NCI-H2227 (cell line): ENCODE results near the gene EXOSC7.

Source experiments
- DNase-seq: peaks from one replicate; lab custom pipeline; 2025; ENCODE audit not compliant: unreplicated experiment; lab: John Stamatoyannopoulos, UW

The EXOSC7 gene

DNA sequence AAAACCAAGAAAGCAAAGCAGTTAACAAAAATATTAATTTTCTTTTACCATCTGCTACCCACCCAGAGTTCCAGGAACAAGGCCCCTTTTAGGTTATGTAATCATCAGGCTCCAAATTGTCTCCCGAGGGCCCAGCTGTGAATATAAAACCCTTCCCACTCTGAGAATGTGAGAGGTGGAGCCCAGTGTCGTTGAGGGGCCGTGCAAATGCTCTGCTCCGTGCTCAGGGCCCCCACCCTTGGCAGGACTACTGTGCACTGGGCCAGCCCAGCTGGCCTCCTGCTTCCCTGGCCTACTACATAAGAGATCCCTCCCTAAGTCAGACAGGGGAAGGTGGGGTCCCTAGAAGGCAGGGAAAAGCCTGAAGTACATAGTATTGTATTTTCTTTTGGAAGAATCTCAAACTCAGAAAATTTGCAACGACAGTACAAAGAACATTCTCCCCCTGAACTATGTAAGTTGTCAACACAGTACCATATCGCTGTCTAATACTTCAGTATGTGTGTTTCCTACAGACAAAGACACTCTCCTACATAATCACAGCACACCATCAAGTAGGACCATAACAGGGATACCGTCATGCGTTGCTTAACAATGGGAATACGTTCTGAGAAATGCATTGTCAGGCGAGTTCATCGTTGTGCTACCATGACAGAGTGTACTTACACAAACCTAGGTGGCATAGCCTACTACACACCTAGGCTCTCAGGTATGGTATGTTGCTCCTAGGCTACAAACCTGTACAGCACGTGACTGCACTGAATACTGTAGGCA lies 45.7 kb downstream of the EXOSC7 start:
- no peak for DNase-seq

DNA sequence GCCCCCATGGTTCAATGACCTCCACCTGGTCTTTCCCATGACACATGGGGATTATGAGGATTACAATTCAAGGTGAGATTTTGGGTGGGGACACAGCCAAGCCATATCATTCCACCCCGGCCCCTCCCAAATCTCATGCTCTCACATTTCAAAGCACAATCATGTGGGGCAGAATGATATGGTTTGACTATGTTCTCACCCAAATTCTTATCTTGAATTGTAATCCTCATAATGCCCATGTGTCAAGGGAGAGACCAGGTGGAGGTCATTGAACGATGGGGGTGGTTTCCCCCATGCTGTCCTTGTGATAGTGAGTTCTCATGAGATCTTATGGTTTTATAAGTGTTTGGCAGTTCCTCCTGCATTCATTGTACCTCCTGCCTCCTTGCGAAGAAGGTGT lies 47.6 kb downstream of the EXOSC7 start:
- DNase-seq = no peak

DNA sequence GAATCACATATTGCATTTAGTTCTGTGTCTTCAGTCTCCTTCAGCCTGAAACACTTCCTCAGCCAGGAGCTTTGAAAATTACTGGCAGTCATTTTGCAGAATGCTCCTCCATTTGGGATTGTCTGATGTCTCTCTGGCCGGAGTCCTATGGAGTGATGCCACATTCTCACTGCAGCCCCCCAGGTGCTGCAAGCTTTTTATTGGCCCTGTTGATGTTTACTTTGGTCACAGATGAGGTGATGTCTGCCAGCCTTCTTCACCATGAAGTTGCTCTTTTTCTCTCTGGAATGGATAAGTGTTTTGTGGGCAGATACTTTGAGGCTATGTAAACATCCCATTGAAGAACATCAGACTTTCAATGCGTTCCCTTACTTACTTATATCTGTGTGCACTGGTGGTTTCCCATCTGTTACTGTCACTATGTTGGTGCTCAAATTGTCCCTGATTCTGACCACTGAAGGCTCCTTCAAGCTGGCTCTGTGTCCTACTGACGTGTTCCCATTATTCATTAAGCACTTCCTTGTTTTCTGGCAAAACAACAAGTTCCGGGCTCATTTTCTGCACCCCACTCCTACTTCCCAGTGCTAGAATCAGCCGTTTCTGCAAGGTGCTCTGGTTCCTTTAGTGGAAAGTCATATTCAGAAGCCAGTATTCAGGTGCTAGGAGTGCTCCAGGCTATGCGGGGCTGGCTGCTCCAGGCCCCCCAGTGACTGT lies 48.7 kb downstream of the EXOSC7 start:
- no peak for DNase-seq

DNA sequence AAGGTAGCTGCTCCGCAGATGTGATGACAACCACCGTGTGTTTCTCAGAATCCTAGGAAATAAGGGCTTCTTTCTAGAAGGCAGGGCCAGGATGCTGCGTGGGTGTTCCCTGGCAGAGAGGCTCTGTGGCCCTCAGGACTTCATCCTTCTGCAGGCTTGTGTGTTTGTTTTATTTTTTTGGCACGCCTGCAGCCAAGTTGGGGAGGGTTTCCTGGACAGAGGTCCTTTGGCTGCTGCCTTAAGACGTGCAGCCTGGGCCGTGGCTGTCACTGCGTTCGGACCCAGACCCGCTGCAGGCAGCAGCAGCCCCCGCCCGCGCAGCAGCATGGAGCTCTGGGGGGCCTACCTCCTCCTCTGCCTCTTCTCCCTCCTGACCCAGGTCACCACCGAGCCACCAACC lies 50.0 kb downstream of the EXOSC7 start, which contains the start of gene CLEC3B:
Gene CLEC3B, plus strand, starts transcription at position 266 of the 400 bp plus-strand sequence. Its CDS starts 60 bp downstream, at position 326.
- no peak for DNase-seq

DNA sequence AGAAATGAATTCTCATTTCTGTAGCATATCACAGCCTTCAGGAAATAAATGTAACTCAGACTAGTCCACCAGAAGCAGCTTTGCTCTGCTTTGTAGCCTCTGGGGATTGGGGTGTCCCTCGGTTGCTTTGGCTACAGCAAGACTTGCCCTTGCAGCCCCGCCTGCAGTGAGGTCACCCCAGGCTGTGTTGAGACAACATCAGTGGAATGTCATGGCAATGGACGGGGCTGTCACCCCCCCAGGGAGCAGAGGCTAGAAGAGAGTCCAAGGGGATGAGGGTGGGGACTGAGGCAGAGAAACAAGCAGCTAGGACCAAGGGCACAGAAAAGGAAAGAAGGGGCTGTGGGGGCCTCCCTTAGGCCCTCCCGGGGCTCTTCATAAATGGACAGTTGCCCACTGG lies 50.9 kb downstream of the EXOSC7 start:
- DNase-seq = no peak

DNA sequence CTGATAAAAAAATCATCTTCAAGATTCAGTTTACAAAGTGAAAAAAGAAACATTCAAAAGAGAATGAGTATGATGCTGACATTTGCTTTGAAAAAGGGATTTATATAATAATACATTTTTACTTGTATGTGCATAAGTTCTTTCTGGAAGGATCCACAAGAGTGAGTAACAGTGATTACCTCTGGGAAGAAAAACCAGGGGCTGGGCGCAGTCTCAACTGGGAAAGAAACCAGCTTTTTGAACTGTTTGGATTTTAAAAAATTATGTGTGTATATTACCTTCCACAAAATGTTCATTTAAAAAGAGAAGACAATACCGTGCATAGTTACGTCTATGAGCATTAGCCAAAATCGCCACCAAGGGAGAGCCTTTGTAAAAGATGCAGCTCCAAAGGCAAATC lies 51.4 kb downstream of the EXOSC7 start:
- DNase-seq = no peak

DNA sequence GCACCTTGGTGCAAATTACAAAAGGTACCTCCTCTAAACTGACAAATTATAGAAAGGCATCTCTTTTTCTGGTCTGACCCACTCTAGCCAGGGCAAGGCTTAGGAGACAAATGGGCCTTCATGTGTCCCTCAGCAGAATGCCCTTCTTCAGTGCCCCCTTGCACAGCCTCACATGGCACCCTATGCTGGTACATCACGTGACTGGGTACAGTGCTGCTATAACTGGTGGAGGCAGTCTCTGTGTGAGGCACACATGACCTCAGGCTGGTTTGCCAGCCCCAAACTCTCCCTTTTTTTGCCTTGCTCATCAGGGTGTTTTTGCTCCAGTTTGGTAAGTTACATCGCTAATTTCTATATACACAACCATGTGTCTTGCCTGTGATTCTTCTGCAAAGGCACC lies 53.2 kb downstream of the EXOSC7 start:
- no peak for DNase-seq

DNA sequence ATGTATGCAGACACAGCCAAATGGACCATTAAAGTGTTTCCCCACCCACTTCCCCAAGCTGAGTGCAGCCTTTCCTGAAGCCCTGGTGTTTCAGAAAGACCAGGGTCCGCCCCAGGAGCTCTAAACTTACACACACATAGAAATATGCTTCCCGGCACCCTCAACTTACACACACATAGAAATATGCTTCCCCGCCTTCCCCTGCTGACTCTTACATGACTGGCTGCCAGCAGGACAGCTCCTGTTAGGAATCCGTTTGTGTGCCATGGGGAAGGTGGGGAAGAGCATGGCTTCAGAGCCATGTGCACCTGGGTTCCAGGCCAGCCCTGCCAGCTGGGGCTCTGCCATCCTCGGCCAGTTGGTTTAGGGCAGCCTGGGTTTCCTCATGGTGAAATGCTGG lies 53.6 kb downstream of the EXOSC7 start:
- no peak for DNase-seq

DNA sequence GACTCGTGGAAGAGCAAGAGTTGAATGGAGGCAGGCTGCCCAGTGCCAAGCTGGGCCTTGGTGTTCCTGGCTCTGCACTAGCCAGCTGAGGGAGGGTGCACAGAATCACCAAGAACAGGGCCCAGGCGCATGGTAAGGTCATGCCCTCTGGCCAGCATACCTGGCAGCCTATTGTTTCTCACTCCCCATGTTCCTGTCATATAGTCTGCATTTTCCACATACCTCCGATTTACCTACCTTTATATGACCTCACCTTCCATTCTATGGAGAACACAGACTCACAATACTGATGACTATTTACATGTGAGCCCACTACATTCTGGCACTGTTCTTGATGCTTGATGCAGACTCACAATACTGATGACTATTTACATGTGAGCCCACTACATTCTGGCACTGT lies 55.5 kb downstream of the EXOSC7 start:
- DNase-seq = no peak

DNA sequence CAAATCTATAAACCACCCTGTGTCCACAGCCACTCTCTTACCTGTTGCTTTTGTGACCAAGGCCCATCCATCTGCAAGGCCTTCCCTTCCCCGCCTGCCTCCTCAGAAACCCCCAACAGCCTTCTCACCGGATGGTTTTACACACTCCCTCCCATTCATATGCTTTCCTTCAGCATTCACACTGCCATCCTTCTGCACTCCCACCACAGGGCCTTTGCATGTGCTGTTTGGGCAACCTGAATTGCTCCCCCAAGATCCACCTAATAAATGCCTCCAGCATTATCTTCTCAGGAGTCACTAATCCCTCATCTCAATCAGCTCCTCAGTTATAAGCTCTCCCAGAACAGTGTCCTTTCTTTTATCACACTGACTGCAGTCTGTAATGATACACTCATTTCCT lies 56.1 kb downstream of the EXOSC7 start:
- no peak for DNase-seq

DNA sequence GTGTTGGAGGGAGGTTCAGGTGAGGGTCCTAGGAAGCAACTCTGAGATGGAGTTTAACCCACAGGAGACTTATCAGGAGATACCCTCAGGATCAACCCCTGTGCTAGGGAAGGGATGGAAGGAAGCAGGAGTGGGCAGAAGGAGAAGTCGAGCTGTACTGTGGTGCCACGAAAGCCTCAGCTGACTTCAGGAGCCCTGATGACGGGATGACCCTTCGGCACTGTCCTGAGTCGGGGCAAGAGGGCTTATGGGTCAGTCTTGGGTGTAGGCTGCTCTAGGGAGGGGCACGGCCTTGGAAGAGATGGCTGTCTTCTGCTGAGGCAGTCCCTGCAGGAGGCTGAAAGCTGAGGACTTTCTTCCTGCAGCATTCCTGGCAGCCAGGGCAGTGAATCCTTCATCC lies 57.7 kb downstream of the EXOSC7 start:
- DNase-seq = no peak

DNA sequence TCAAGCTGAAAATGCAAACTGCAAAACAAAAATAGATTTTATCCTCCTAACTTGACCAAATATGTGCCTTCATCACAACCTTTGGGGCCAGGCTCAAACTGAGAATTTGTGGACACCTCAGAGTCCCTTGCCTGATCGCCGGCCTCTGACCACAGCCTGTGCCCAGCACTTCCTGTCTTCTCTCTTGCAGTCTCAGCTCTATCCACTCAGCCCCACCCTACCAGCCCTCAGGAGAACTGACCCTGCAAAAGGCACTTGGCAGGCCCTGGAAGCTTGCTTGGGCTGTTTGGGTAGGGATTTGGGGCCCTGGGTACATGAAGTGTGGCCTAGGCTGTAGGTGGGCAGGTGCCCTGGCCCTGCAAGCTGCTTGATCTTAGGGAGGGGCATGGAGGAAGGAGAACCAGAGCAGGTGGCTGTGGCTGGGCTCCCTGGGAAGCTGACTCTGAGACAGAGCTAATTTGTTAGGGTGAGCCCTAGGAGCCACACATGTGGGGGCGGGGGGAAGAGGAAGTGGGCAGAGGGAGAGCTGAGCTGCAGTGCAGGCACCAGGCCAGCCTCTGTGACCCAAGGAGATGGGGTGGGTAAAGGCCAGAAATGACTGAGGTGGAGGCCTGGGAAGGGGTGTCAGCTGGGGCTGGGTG lies 58.7 kb downstream of the EXOSC7 start:
- DNase-seq = no peak

DNA sequence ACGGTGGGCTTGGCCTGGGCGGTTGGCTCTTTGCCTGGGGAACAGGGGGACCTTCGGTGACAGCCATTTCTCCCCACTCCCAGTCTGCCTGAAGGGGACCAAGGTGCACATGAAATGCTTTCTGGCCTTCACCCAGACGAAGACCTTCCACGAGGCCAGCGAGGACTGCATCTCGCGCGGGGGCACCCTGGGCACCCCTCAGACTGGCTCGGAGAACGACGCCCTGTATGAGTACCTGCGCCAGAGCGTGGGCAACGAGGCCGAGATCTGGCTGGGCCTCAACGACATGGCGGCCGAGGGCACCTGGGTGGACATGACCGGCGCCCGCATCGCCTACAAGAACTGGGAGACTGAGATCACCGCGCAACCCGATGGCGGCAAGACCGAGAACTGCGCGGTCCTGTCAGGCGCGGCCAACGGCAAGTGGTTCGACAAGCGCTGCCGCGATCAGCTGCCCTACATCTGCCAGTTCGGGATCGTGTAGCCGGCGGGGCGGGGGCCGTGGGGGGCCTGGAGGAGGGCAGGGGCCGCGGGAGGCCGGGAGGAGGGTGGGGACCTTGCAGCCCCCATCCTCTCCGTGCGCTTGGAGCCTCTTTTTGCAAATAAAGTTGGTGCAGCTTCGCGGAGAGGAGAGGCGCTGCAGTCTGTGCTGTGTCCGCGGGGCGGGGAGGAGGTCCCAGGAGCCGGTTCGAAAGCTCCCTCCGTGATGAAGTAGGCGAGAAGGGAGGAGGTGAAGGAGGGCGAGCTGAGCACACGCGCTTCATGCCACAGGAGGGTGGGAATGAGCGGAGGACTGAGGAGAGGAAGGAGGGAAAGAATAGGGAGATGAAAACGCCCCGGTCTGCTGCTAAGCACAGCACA lies 59.6 kb downstream of the EXOSC7 start:
- DNase-seq = peak; percentile 9

DNA sequence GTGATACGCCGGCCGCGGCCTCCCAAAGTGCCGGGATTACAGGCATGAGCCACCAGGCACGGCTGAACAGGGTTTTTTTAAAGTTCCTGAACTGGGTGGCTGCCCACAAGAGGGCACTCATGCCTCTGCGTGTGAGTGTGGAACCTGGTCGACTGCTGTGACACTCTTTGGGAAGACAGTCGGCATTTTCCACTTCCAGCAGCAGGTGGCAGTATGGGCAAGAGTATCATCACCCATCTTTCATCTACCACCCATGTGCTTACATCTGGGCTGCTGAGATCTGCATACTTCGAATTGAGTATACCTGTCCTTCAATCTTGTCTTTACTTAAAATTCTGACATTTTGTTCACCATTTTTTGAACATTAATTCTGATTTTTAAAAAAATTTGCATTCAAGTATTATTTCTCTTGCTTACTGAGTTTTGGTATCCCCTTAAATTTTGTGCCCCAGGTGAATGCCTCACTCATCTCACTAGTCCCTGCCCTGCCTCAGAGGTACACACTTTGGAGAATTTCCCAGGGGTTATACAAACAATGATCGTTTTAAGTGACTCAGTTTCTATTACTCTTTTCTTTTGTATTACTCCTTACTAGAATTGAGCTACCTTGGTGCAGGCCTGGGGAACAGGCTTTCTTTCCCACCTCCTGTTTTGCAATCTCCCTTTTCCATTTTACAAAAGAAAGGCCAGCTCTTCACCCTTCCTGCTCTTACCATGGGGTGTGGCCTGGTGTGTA lies 61.8 kb downstream of the EXOSC7 start:
- peak; percentile 91 for DNase-seq

DNA sequence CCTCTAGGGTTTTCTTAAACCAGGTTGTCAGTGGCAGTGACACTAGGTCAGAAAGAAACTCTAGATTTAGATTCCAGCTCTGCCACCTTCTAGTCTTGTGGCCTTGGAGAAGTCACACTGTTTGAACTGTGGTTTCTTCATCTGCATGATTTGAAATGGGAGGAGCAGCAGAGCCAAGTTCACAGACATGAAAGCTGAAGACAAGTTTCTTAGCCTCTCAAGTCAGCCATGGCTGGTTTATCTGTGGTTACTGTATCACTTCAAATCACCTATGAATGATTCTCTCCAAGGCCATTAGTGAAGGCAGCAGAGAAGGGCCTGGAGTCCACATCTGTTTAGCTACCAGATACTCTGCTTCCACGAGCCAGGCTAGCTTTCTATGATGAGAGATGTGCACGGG lies 65.6 kb downstream of the EXOSC7 start:
- DNase-seq = no peak

DNA sequence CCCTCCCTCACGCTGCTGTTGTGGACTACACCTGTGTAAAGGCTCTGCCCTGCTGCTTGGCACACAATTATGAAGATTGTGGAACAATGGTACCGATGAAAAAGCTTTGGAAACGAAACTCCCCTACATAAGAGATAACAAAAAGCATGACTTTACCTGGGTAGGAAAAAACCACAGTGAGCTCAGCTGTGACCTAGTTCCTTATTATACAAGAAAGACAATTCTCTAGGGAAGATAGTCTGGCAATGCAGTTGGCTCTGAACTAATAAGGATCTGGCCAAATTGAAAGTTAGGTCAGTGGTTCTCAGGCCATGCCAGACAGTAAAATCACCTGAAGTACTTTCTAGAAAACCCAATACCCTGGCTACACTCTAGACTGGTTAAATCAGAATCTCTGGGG lies 66.1 kb downstream of the EXOSC7 start:
- no peak for DNase-seq

DNA sequence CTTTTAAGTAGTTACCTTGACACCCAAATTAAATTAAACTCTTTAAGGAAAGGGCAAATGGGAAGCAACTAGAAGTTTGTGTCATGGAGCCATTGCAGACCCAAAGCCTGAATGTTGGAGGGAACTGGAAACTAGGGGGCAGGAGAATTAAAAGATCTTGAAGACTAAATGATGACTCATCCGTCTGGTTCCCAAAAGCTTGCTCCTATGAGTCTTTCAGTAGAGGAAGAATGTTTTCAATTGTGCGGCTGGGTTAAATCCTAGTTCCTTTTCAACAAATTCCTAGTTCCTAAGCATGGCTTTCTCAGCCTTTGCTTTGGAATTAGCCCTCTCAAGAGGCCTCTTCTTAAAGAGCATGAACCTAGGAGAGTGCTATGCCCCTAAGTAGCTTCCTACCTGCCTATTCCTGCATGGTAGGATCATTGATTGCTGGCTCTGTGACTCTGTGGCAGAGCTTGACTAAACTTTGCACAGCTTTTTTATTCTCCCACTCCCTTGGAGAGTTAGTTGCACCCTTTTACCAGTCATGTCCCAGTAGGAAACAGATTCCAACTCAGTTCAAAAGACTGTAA lies 67.8 kb downstream of the EXOSC7 start:
- no peak for DNase-seq

DNA sequence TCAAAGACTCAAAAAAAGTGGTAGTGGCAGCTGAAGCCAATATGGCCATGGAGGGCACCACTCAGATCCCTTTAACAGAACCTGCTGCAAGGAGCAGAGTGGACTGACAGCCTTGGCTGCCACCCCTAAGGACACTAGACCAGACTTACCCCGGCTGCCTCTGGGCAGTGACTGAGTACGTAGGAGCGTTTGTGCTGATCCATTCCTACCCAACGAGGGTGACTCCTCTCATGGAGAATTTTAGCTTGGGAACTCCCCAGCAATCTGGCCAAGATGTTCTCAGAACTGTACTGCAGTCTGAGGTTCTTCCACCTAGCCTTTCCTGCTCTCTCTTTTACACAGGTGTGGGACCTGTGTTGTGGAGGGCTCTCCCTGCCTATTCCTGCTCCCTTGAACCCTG lies 72.2 kb downstream of the EXOSC7 start:
- DNase-seq = no peak

DNA sequence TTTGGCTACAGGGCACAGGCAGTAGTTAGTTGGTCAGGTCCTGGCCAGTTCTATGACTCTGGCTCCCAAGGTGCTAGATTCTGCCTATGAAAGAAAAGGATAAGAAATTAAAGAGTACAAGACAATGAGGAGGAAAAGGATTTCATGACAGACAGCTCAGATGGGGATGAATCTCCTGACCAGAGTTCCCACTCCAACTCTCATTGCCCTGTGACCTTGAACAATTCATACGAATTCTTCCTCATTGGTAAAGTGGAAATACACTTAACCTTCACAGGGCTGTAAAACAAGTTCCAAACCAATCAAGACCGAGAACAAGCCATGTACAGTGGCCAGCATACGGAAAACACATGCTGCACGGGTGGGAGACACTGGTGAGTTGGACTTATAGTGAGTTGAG lies 73.8 kb downstream of the EXOSC7 start:
- DNase-seq = no peak

DNA sequence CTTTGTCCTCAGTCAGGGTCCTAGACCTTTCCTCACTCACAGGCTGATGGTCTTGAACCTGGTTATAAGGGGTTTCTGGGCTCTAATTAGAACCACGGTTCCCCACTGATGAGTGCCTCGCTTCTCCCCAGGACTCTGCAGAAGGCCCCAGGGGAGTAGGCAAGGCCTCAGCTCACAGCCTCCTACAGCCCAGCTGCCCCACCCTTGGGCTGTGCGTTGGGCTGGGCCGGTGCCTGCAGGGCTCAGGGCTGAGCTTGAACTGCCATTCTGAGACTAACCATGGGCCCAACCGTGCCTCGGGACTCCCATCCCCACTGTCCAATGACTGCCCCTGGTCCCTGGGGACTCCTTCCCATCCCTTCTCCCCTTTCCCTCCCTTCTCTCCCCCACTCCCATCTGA lies 75.6 kb downstream of the EXOSC7 start:
- DNase-seq = no peak
